IMR-90 (cell line): ENCODE measurements around the gene CACNA1G. TPM values are rescaled to one million over a fixed set of nuclear protein-coding genes. Genes with fewer than 3 reads are reported as not detected.
A peak's percentile ranks its signal among the peaks of the same experiment; 100 is the strongest.

Experiments
- ATAC-seq: fragments of 200-7000 bp; cut with Tn5 transposase; 2 replicates; pipeline ENCODE4 v1.9.1; 2020; ENCODE audit warnings: low read depth, mild to moderate bottlenecking, moderate library complexity
- BruUV-seq: library from RNA; stranded (reverse); fragments of 400-500 nt; replicated peaks from 2 replicates; lab custom pipeline; 2021; lab: Mats Ljungman, UMichigan
- CTCF ChIA-PET: fragments of 300-600 bp; formaldehyde crosslinking; extraction: SDS; loops from one replicate; lab custom pipeline; 2021; ENCODE audit warnings: antibody characterized with exemption; lab: Yijun Ruan, JAX
- POLR2A ChIA-PET: fragments of 300-600 bp; sonication (Branson Sonifier 250); formaldehyde crosslinking; loops from one replicate; lab custom pipeline; 2022; ENCODE audit warnings: antibody characterized with exemption; ENCODE audit not compliant: unreplicated experiment; lab: Charles Lee
- DNase-seq: peaks from one replicate; pipeline ENCODE4 v3.0.0; 2013
- H2AFZ ChIP-seq: replicated peaks from 2 replicates; pipeline ENCODE3; 2013; ENCODE audit warnings: low read length, mild to moderate bottlenecking; ENCODE audit not compliant: poor library complexity
- H2AK5ac ChIP-seq: 2 replicates; pipeline ENCODE4 v1.6.1; 2013; ENCODE audit warnings: low read depth, low read length, inconsistent platforms
- H2AK9ac ChIP-seq: replicated peaks from 2 replicates; pipeline ENCODE3; 2013; ENCODE audit warnings: mild to moderate bottlenecking, low read depth, low read length, moderate library complexity; ENCODE audit not compliant: poor library complexity
- H2BK120ac ChIP-seq: 2 replicates; pipeline ENCODE4 v1.6.1; 2013; ENCODE audit warnings: low read depth, low read length, inconsistent platforms
- H2BK15ac ChIP-seq: 3 replicates; pipeline ENCODE4 v1.6.1; 2013; ENCODE audit warnings: low read depth, low read length, inconsistent platforms
- H2BK20ac ChIP-seq: 2 replicates; pipeline ENCODE4 v1.6.1; 2013; ENCODE audit warnings: low read depth, mild to moderate bottlenecking, inconsistent platforms, low read length, moderate library complexity
- H2BK5ac ChIP-seq: 2 replicates; pipeline ENCODE4 v1.6.1; 2013; ENCODE audit warnings: mild to moderate bottlenecking, low read depth, low read length, inconsistent platforms; ENCODE audit not compliant: poor library complexity, severe bottlenecking
- H3K14ac ChIP-seq: replicated peaks from 2 replicates; pipeline ENCODE4 v1.6.1; 2013; ENCODE audit warnings: low read depth, low read length, inconsistent platforms
- H3K18ac ChIP-seq: 2 replicates; pipeline ENCODE4 v1.6.1; 2013; ENCODE audit warnings: low read depth, low read length, control low read depth
- H3K23ac ChIP-seq: 2 replicates; pipeline ENCODE4 v1.6.1; 2013; ENCODE audit warnings: low read depth, low read length, inconsistent platforms
- H3K27ac ChIP-seq: 2 replicates; pipeline ENCODE4 v1.5.1; 2013; ENCODE audit warnings: mild to moderate bottlenecking, control low read depth, low read length; ENCODE audit not compliant: insufficient read depth
- H3K27me3 ChIP-seq: 2 replicates; pipeline ENCODE4 v1.6.1; 2013; ENCODE audit warnings: low read length; ENCODE audit not compliant: control insufficient read depth, insufficient read depth
- H3K36me3 ChIP-seq: 2 replicates; pipeline ENCODE4 v1.6.1; 2013; ENCODE audit warnings: low read length, mixed read lengths; ENCODE audit not compliant: control insufficient read depth, insufficient read depth
- H3K4ac ChIP-seq: 2 replicates; pipeline ENCODE4 v1.6.1; 2013; ENCODE audit warnings: low read depth, low read length, inconsistent platforms
- H3K4me1 ChIP-seq: 2 replicates; pipeline ENCODE4 v1.6.1; 2013; ENCODE audit warnings: low read length, mixed read lengths; ENCODE audit not compliant: control insufficient read depth, insufficient read depth
- H3K4me2 ChIP-seq: 2 replicates; pipeline ENCODE4 v1.6.1; 2013; ENCODE audit warnings: low read depth, mild to moderate bottlenecking, control low read depth, low read length, moderate library complexity
- H3K4me3 ChIP-seq: 2 replicates; pipeline ENCODE4 v1.5.1; 2013; ENCODE audit warnings: low read depth, mild to moderate bottlenecking, control low read depth, low read length, moderate library complexity; ENCODE audit not compliant: insufficient read depth
- H3K56ac ChIP-seq: 2 replicates; pipeline ENCODE4 v1.6.1; 2013; ENCODE audit warnings: low read length, inconsistent platforms; ENCODE audit not compliant: insufficient read depth; ENCODE audit errors: extremely low read depth
- H3K79me1 ChIP-seq, 2 experiments: 2 replicates each; pipeline ENCODE4 v1.6.1; 2013; ENCODE audit warnings: low read length in 2 of 2, inconsistent platforms in 1 of 2, low read depth in 1 of 2
- H3K9ac ChIP-seq: 2 replicates; pipeline ENCODE4 v1.6.1; 2013; ENCODE audit warnings: low read depth, low read length, control low read depth
- H3K9me1 ChIP-seq: 2 replicates; pipeline ENCODE4 v1.6.1; 2013; ENCODE audit warnings: low read length, inconsistent platforms; ENCODE audit not compliant: insufficient read depth
- H3K9me3 ChIP-seq: 2 replicates; pipeline ENCODE4 v1.6.1; 2013; ENCODE audit warnings: low read length; ENCODE audit not compliant: control insufficient read depth, insufficient read depth
- H4K20me1 ChIP-seq: 2 replicates; pipeline ENCODE4 v1.6.1; 2013; ENCODE audit warnings: low read length, inconsistent platforms; ENCODE audit not compliant: insufficient read depth
- H4K5ac ChIP-seq: 2 replicates; pipeline ENCODE4 v1.6.1; 2013; ENCODE audit warnings: mild to moderate bottlenecking, low read depth, low read length, control low read depth
- H4K8ac ChIP-seq, 2 experiments: 2 replicates each; pipeline ENCODE4 v1.6.1; 2013; ENCODE audit warnings: low read depth in 2 of 2, low read length in 2 of 2, control low read depth in 1 of 2, inconsistent platforms in 1 of 2
- H4K91ac ChIP-seq: 2 replicates; pipeline ENCODE4 v1.6.1; 2013; ENCODE audit warnings: low read depth, low read length, inconsistent platforms; ENCODE audit not compliant: insufficient read depth
- BHLHE40 ChIP-seq: fragments of 150-350 bp; IDR thresholded peaks from 2 replicates; pipeline ENCODE4 v1.6.1; 2016; ENCODE audit warnings: mild to moderate bottlenecking, low read depth, low read length
- CEBPB ChIP-seq: IDR thresholded peaks from 2 replicates; pipeline ENCODE4 v1.6.1; 2012; ENCODE audit warnings: low read depth, low read length, improper control_type of control experiment
- CHD1 ChIP-seq: IDR thresholded peaks from 2 replicates; pipeline ENCODE4 v1.6.1; 2012; ENCODE audit warnings: low read depth, low read length, improper control_type of control experiment
- MAFK ChIP-seq: IDR thresholded peaks from 2 replicates; pipeline ENCODE4 v1.6.1; 2012; ENCODE audit warnings: low read depth, low read length, improper control_type of control experiment
- MAZ ChIP-seq: IDR thresholded peaks from 2 replicates; pipeline ENCODE4 v1.6.1; 2012; ENCODE audit warnings: low read depth, mild to moderate bottlenecking, low read length, improper control_type of control experiment, moderate library complexity, borderline replicate concordance
- MXI1 ChIP-seq: IDR thresholded peaks from 2 replicates; pipeline ENCODE4 v1.6.1; 2012; ENCODE audit warnings: low read depth, mild to moderate bottlenecking, low read length, moderate library complexity, borderline replicate concordance
- NFE2L2 ChIP-seq: fragments of 150-350 bp; IDR thresholded peaks from 2 replicates; pipeline ENCODE4 v1.6.1; 2016; ENCODE audit warnings: low read depth, mild to moderate bottlenecking, low read length
- POLR2A ChIP-seq: IDR thresholded peaks from 2 replicates; pipeline ENCODE4 v1.6.1; 2012; ENCODE audit warnings: mild to moderate bottlenecking, low read depth, low read length
- RCOR1 ChIP-seq: IDR thresholded peaks from 2 replicates; pipeline ENCODE4 v1.6.1; 2012; ENCODE audit warnings: mild to moderate bottlenecking, low read length, improper control_type of control experiment; ENCODE audit not compliant: insufficient replicate concordance
- RFX5 ChIP-seq: IDR thresholded peaks from 2 replicates; pipeline ENCODE4 v1.8.0; 2012; ENCODE audit warnings: low read depth, mild to moderate bottlenecking, low read length, moderate library complexity
- SMC3 ChIP-seq: fragments of 150-350 bp; IDR thresholded peaks from 2 replicates; pipeline ENCODE4 v1.6.1; 2016; ENCODE audit warnings: low read depth, mild to moderate bottlenecking, antibody characterized with exemption, low read length, moderate library complexity
- WGBS, 2 experiments: methylation state at CpG; one replicate each; pipeline versions ENCODE4 v1.1.5 to v1.1.7; 2013; ENCODE audit warnings: missing lambda C conversion rate in 2 of 2; ENCODE audit not compliant: insufficient read length in 1 of 2; ENCODE audit errors: extremely low coverage in 2 of 2; 5-methylcytosine and 5-hydroxymethylcytosine counted together
- dilution Hi-C: fragments of 300-500 bp; cut with HindIII; formaldehyde crosslinking; loops from one replicate; pipeline ENCODE4 v1.14.3; 2018; ENCODE audit warnings: low sequenced_read_pairs; ENCODE audit not compliant: unreplicated experiment
- in situ Hi-C: fragments of 300-500 bp; cut with MboI; formaldehyde crosslinking; loops from 3 replicates; pipeline ENCODE4 v1.14.3; 2019; ENCODE audit warnings: low sequenced_read_pairs, inconsistent platforms, mixed read lengths
- intact Hi-C: fragments of 100-400 bp; cut with micrococcal nuclease; formaldehyde crosslinking; loops from 2 replicates; pipeline ENCODE4 v1.10.0; 2022
- polyA plus RNA-seq, 3 experiments: library from polyadenylated mRNA; depleted of rRNA; stranded (reverse); fragments of >200 nt; gene quantifications; 2 replicates each; pipeline ENCODE4 v1.2.3, GENCODE V29; 2012; ENCODE audit warnings: low replicate concordance in 1 of 3
- total RNA-seq: library from RNA; depleted of rRNA; stranded (reverse); fragments of >200 nt; gene quantifications from 2 replicates; pipeline ENCODE4 v1.2.3, GENCODE V29; 2012
- TF ChIP-seq, protein P1 (sequence below): conservative IDR thresholded peaks from 2 replicates; pipeline ENCODE4 v1.5.1; 2012; ENCODE audit warnings: mild to moderate bottlenecking, low read depth, low read length, improper control_type of control experiment
- TF ChIP-seq, protein P2 (sequence below): fragments of 150-350 bp; IDR thresholded peaks from 2 replicates; pipeline ENCODE4 v1.6.1; 2016; ENCODE audit warnings: low read depth, mild to moderate bottlenecking, low read length, moderate library complexity, borderline replicate concordance
- TF ChIP-seq, protein P3 (sequence below): fragments of 150-350 bp; IDR thresholded peaks from 2 replicates; pipeline ENCODE4 v1.6.1; 2017; ENCODE audit warnings: mild to moderate bottlenecking, antibody characterized with exemption, low read length, low read depth

The CACNA1G gene
- total and polyA plus RNA-seq, 2 of the 4 experiments (the other 2 are of a cell fraction): under 0.01 to 0.03 TPM

DNA sequence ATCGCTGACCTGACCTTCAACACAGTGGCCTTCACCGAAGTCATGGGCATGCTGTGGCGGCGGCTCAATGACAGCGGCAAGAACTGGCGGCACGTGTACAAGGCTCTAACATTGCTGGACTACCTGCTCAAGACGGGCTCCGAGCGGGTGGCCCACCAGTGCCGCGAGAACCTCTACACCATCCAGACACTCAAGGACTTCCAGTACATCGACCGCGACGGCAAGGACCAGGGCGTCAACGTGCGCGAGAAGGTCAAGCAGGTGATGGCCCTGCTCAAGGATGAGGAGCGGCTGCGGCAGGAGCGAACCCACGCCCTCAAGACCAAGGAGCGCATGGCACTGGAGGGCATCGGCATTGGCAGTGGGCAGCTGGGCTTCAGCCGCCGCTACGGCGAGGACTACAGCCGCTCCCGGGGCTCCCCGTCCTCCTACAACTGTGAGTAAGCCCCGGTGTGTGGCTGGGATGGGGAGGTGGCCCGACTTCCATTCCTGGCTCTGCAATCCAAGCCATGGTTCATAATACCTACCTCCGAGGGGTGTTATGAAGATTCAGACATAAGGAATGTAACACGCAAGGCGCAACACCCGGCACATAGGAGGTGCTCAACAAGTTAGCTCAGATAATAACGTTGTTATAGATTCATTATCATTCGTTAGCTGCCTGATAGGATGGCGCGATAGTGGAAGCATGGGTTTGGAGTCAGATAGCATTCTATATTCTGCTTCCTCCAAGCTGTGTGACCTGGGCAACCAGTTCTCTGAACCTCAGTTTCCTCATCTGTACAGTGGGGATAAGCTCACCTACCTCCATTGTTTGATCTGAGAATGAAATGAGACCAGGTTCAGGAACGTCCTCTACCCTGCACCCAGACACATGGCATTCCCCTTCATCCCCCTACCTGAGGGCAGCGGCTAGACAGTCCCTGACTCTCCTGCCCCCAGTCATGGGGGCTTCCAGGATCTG, 23.6 kb upstream of the CACNA1G start:
- Histone ChIP-seq H3K14ac (no peak overlapping the region), H3K4me2 (no peak overlapping the region), H4K5ac (no peak overlapping the region), H4K8ac (no peak overlapping the region), H3K18ac (no peak overlapping the region), H3K36me3 (no peaks in the 10 kb centered on the region), H2AK5ac (no peak overlapping the region), H3K27me3 (peaks cover 18% of the 10 kb centered on the region), H3K79me1 (no peaks in the 10 kb centered on the region; a peak in 1 of 4 replicates), H3K27ac (no peak overlapping the region), H2AFZ (peak overlapping the region; percentile 73), H4K91ac (no peak overlapping the region), H3K56ac (no peak overlapping the region), H3K9me3 (no peaks in the 10 kb centered on the region), H4K20me1 (no peaks in the 10 kb centered on the region; the same call in 1 of the 2 replicates), H3K4ac (no peak overlapping the region), H2BK5ac (no peak overlapping the region), H2AK9ac (no peak overlapping the region), H3K9ac (no peak overlapping the region), H3K23ac (no peak overlapping the region), H2BK120ac (no peak overlapping the region), H3K9me1 (no peaks in the 10 kb centered on the region), H3K4me1 (peaks cover 18% of the 10 kb centered on the region; the same call in 1 of the 2 replicates), H2BK20ac (no peak overlapping the region), H3K4me3 (no peak overlapping the region), H2BK15ac (no peak overlapping the region)
- BruUV-seq: no TSS peak
- ChIA-PET POLR2A (no interaction called here), CTCF (no interaction called here)
- DNase-seq (no peak), ATAC-seq (no peak)
- in situ Hi-C loops (no loop called here), dilution Hi-C loops (no loop called here), intact Hi-C loops (no loop called here)
- WGBS, 2 experiments: 97% methylated on average over 11 of the region's 45 CpGs; no CpG with 5 or more reads in 1 of the 2 experiments
- TF ChIP-seq SMC3 (no peak), MAZ (no peak), BHLHE40 (no peak), MXI1 (no peak), MAFK (no peak), POLR2A (no peak), NFE2L2 (no peak), RCOR1 (no peak), RFX5 (no peak), CHD1 (no peak), CEBPB (no peak)
- TF ChIP-seq, protein P1, sequence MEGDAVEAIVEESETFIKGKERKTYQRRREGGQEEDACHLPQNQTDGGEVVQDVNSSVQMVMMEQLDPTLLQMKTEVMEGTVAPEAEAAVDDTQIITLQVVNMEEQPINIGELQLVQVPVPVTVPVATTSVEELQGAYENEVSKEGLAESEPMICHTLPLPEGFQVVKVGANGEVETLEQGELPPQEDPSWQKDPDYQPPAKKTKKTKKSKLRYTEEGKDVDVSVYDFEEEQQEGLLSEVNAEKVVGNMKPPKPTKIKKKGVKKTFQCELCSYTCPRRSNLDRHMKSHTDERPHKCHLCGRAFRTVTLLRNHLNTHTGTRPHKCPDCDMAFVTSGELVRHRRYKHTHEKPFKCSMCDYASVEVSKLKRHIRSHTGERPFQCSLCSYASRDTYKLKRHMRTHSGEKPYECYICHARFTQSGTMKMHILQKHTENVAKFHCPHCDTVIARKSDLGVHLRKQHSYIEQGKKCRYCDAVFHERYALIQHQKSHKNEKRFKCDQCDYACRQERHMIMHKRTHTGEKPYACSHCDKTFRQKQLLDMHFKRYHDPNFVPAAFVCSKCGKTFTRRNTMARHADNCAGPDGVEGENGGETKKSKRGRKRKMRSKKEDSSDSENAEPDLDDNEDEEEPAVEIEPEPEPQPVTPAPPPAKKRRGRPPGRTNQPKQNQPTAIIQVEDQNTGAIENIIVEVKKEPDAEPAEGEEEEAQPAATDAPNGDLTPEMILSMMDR: no peak
- TF ChIP-seq, protein P2, sequence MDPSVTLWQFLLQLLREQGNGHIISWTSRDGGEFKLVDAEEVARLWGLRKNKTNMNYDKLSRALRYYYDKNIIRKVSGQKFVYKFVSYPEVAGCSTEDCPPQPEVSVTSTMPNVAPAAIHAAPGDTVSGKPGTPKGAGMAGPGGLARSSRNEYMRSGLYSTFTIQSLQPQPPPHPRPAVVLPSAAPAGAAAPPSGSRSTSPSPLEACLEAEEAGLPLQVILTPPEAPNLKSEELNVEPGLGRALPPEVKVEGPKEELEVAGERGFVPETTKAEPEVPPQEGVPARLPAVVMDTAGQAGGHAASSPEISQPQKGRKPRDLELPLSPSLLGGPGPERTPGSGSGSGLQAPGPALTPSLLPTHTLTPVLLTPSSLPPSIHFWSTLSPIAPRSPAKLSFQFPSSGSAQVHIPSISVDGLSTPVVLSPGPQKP: no peak
- TF ChIP-seq, protein P3, sequence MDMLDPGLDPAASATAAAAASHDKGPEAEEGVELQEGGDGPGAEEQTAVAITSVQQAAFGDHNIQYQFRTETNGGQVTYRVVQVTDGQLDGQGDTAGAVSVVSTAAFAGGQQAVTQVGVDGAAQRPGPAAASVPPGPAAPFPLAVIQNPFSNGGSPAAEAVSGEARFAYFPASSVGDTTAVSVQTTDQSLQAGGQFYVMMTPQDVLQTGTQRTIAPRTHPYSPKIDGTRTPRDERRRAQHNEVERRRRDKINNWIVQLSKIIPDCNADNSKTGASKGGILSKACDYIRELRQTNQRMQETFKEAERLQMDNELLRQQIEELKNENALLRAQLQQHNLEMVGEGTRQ: no peak
